ENCODE data around the gene PPP5C. TPM values are rescaled to one million over a fixed set of nuclear protein-coding genes. Genes with fewer than 3 reads are reported as not detected.

The PPP5C gene
- polyA plus RNA-seq, 3 donors, result 9.9 to 76.3 (median 12.6) TPM

DNA sequence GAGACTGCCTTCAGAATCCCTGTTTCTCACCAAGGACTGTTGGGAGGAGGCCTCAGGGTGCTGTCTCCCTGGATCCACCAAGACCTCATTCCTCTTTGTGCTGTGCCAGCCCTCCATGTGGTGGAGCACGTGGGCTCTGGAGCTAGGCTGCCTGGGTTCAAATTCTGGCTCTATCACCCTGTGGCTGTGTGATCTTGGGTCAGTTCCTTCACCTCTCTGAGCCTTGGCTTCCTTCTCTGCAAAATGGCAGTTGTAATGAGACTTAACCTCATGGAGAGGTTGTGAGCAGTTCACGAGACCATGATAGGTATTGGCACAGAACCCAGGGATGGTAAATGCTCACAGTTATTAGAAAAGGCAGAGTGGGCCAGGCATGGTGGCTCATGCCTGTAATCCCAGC, 75.5 kb downstream of the PPP5C start:
- no peak overlapping the region for H3K27ac ChIP-seq (ENCODE audit: low read depth in 1 of 2, low read length in 2 of 2)
- H3K9me3 ChIP-seq (replicated peaks in 1 of 2; ENCODE audit: control insufficient read depth in 1 of 2, insufficient read depth in 1 of 2, low read length in 2 of 2), result no peaks in the 10 kb centered on the region
- no peak overlapping the region for H3K4me3 Mint-ChIP-seq
- no peaks in the 10 kb centered on the region for H3K36me3 Mint-ChIP-seq
- no peak overlapping the region for H3K4me3 ChIP-seq (replicated peaks in 1 of 3; ENCODE audit: low read depth in 2 of 3, low read length in 3 of 3)
- TF ChIP-seq, protein P1, sequence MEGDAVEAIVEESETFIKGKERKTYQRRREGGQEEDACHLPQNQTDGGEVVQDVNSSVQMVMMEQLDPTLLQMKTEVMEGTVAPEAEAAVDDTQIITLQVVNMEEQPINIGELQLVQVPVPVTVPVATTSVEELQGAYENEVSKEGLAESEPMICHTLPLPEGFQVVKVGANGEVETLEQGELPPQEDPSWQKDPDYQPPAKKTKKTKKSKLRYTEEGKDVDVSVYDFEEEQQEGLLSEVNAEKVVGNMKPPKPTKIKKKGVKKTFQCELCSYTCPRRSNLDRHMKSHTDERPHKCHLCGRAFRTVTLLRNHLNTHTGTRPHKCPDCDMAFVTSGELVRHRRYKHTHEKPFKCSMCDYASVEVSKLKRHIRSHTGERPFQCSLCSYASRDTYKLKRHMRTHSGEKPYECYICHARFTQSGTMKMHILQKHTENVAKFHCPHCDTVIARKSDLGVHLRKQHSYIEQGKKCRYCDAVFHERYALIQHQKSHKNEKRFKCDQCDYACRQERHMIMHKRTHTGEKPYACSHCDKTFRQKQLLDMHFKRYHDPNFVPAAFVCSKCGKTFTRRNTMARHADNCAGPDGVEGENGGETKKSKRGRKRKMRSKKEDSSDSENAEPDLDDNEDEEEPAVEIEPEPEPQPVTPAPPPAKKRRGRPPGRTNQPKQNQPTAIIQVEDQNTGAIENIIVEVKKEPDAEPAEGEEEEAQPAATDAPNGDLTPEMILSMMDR (IDR thresholded peaks at IDR 0.05), result no peak
- H3K27ac Mint-ChIP-seq, result no peak overlapping the region
- peaks cover 50 to 64% (median 50%) of the 10 kb centered on the region in 3 donors for H3K27me3 Mint-ChIP-seq (ENCODE audit: low read depth in 3 of 3)
- H3K9ac ChIP-seq (ENCODE audit: insufficient read depth, low read length, poor library complexity, severe bottlenecking), result no peak overlapping the region
- peaks cover 0 to 6% (median 0%) of the 10 kb centered on the region in 7 donors for H3K9me3 Mint-ChIP-seq
- H3K36me3 ChIP-seq (replicated peaks in 1 of 2; ENCODE audit: control insufficient read depth in 1 of 2, insufficient read depth in 2 of 2, low read length in 2 of 2), result no peaks in the 10 kb centered on the region
- peaks cover 16 to 35% of the 10 kb centered on the region in 2 donors for H3K27me3 ChIP-seq (ENCODE audit: control insufficient read depth in 2 of 2, insufficient read depth in 2 of 2, low read length in 2 of 2)
- no peak for DNase-seq
- no peaks in the 10 kb centered on the region for H3K79me2 ChIP-seq (ENCODE audit: insufficient read depth, low read length)
- H4K20me1 ChIP-seq (ENCODE audit: insufficient read depth, low read length), result no peaks in the 10 kb centered on the region
- WGBS (ENCODE audit: insufficient coverage), result 73% methylated on average over 1 of the region's 2 CpGs
- no peak overlapping the region for H2AFZ ChIP-seq (ENCODE audit: insufficient read depth, low read depth, low read length, poor library complexity, severe bottlenecking)
- peaks cover 5% of the 10 kb centered on the region for H3K4me1 Mint-ChIP-seq
- H3K4me2 ChIP-seq (replicated peaks; ENCODE audit: extremely low read depth, low read length, poor library complexity, severe bottlenecking), result no peak overlapping the region
- intact Hi-C loops (cut with micrococcal nuclease), result no loop called here
- H3K4me1 ChIP-seq (ENCODE audit: control insufficient read depth in 1 of 2, insufficient read depth in 2 of 2, low read length in 2 of 2), result peaks cover 5 to 8% of the 10 kb centered on the region in 2 donors

DNA sequence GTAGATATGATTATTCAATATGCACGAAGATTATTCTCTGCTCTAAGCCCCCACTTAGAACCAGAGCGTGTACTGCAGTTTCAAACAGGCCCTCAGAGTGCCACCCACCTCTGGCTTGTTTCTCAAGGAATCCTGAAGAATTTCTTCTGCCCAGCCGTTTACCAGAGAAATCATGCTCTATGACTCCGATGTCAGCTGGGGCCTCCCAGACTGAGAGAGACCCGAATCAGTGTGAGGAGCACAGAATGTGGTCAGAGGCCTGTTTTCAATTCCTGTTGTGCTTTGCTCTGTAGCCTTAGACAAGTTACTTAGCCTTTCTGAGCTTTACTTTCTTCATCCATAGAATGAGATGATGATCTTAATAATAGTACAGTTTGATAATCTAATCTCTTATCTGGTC, 76.3 kb downstream of the PPP5C start:
- Mint-ChIP-seq H3K9me3 (peaks cover 0 to 6% (median 0%) of the 10 kb centered on the region in 7 donors), H3K36me3 (no peaks in the 10 kb centered on the region), H3K4me3 (no peak overlapping the region), H3K27me3 (ENCODE audit: low read depth in 3 of 3) (peaks cover 50 to 65% (median 50%) of the 10 kb centered on the region in 3 donors), H3K4me1 (peaks cover 5% of the 10 kb centered on the region), H3K27ac (no peak overlapping the region)
- no peak overlapping the region for H3K4me3 ChIP-seq (replicated peaks in 1 of 3; ENCODE audit: low read depth in 2 of 3, low read length in 3 of 3)
- H3K9me3 ChIP-seq (replicated peaks in 1 of 2; ENCODE audit: control insufficient read depth in 1 of 2, insufficient read depth in 1 of 2, low read length in 2 of 2), result no peaks in the 10 kb centered on the region
- intact Hi-C loops (cut with micrococcal nuclease), result no loop called here
- no peak overlapping the region for H3K4me2 ChIP-seq (replicated peaks; ENCODE audit: extremely low read depth, low read length, poor library complexity, severe bottlenecking)
- H3K4me1 ChIP-seq (ENCODE audit: control insufficient read depth in 1 of 2, insufficient read depth in 2 of 2, low read length in 2 of 2), result peaks cover 5 to 8% of the 10 kb centered on the region in 2 donors
- 70% methylated on average over 4 of the region's 5 CpGs for WGBS (ENCODE audit: insufficient coverage)
- H3K27ac ChIP-seq (ENCODE audit: low read depth in 1 of 2, low read length in 2 of 2), result no peak overlapping the region
- no peaks in the 10 kb centered on the region for H3K36me3 ChIP-seq (replicated peaks in 1 of 2; ENCODE audit: control insufficient read depth in 1 of 2, insufficient read depth in 2 of 2, low read length in 2 of 2)
- H2AFZ ChIP-seq (ENCODE audit: insufficient read depth, low read depth, low read length, poor library complexity, severe bottlenecking), result no peak overlapping the region
- H4K20me1 ChIP-seq (ENCODE audit: insufficient read depth, low read length), result no peaks in the 10 kb centered on the region
- no peak overlapping the region for H3K9ac ChIP-seq (ENCODE audit: insufficient read depth, low read length, poor library complexity, severe bottlenecking)
- peaks cover 16 to 38% of the 10 kb centered on the region in 2 donors for H3K27me3 ChIP-seq (ENCODE audit: control insufficient read depth in 2 of 2, insufficient read depth in 2 of 2, low read length in 2 of 2)
- H3K79me2 ChIP-seq (ENCODE audit: insufficient read depth, low read length), result no peaks in the 10 kb centered on the region
- no peak for DNase-seq
- TF ChIP-seq, protein P1 (IDR thresholded peaks at IDR 0.05), result no peak
